Upper lobe of left lung (tissue), 6 donors: ENCODE measurements around the gene PLP1. TPM values are rescaled to one million over a fixed set of nuclear protein-coding genes. Genes with fewer than 3 reads are reported as not detected.

Experiments used
- ATAC-seq, 2 donors: fragments of 200-7000 bp; cut with Tn5 transposase; one replicate each; pipeline ENCODE4 v1.9.1; 2022; ENCODE audit warnings: mild to moderate bottlenecking in 2 of 2, moderate library complexity in 2 of 2; ENCODE audit not compliant: low FRiP score in 2 of 2
- DNase-seq, 2 donors: peaks; one replicate each; pipeline ENCODE4 v3.0.0-alpha.2; 2019 to 2020
- H3K27ac ChIP-seq, 4 donors: fragments of 200-600 bp; sonication (generic); one replicate each; pipeline ENCODE4 v1.5.1; 2016 to 2019
- H3K27me3 ChIP-seq, 4 donors: fragments of 200-600 bp; sonication (generic); one replicate each; pipeline ENCODE4 v1.5.1; 2017 to 2019
- H3K36me3 ChIP-seq, 4 donors: fragments of 200-600 bp; sonication (generic); one replicate each; pipeline ENCODE4 v1.5.1; 2016 to 2019
- H3K4me1 ChIP-seq, 4 donors: fragments of 200-600 bp; sonication (generic); one replicate each; pipeline ENCODE4 v1.5.1; 2018 to 2019
- H3K4me3 ChIP-seq, 4 donors: fragments of 200-600 bp; sonication (generic); one replicate each; pipeline ENCODE4 v1.5.1; 2017 to 2019; ENCODE audit warnings: mild to moderate bottlenecking in 2 of 4, moderate library complexity in 1 of 4
- H3K9me3 ChIP-seq, 4 donors: fragments of 200-600 bp; sonication (generic); one replicate each; pipeline ENCODE4 v1.5.1; 2018 to 2019
- CTCF ChIP-seq, 6 experiments: fragments of 450-650 bp in 4 of 6; fragments of 200-600 bp in 2 of 6; sonication (generic) in 2 of 6; IDR thresholded peaks; one replicate each; pipeline ENCODE4 v1.5.1; 2016 to 2019; ENCODE audit warnings: antibody characterized with exemption in 6 of 6
- EP300 ChIP-seq, 4 donors: sonication (generic); formaldehyde crosslinking; IDR thresholded peaks; one replicate each; pipeline ENCODE4 v1.5.1; 2017; ENCODE audit warnings: antibody characterized with exemption in 4 of 4, control low read depth in 2 of 4
- POLR2A ChIP-seq, 4 donors: fragments of 450-650 bp; IDR thresholded peaks; one replicate each; pipeline ENCODE4 v1.5.1; 2016 to 2017; ENCODE audit warnings: antibody characterized with exemption in 4 of 4, mild to moderate bottlenecking in 2 of 4
- POLR2AphosphoS5 ChIP-seq, 2 donors: sonication (generic); formaldehyde crosslinking; IDR thresholded peaks; one replicate each; pipeline ENCODE4 v1.5.1; 2017; ENCODE audit warnings: antibody characterized with exemption in 2 of 2
- WGBS, 2 donors: methylation state at CpG; one replicate each; pipeline ENCODE4 v1.1.5; 2017 to 2018; 5-methylcytosine and 5-hydroxymethylcytosine counted together
- total RNA-seq, 6 donors: library from RNA; depleted of rRNA in 4 of 6; stranded (reverse); fragments of >200 nt in 4 of 6; gene quantifications; one replicate each; pipeline versions ENCODE4 v1.1.0 to v1.2.1, GENCODE V29; 2016 to 2021
- donor health status: DM: no; HTN: no; CAD: no; lungs with moderate emphysema.
- donor health status: DM: no; HTN: yes; CAD: no; lungs with severe emphysema.

The PLP1 gene
- total RNA-seq, 6 donors from 2014 or later, result 0.49 to 2.1 TPM; not detected in 4

GRCh38 chrX:103733017-103733416 is 43.6 kb upstream of the PLP1 start:
- Histone ChIP-seq H3K27me3 (no peaks in the 10 kb centered on the region), H3K4me1 (no peaks in the 10 kb centered on the region), H3K9me3 (no peaks in the 10 kb centered on the region), H3K4me3 (no peak overlapping the region), H3K27ac (no peak overlapping the region), H3K36me3 (no peaks in the 10 kb centered on the region)
- DNase-seq (no peak), ATAC-seq (no peak)
- 89 to 97% methylated on average over 1 of the region's 1 CpG for WGBS, 2 donors
- TF ChIP-seq POLR2AphosphoS5 (IDR thresholded peaks at IDR 0.05), result no peak
- TF ChIP-seq POLR2A (IDR thresholded peaks at IDR 0.05), result no peak
- no peak for TF ChIP-seq CTCF (IDR thresholded peaks at IDR 0.05)
- TF ChIP-seq EP300 (IDR thresholded peaks at IDR 0.05), result no peak

GRCh38 chrX:103734125-103734760 is 42.4 kb upstream of the PLP1 start:
- Histone ChIP-seq H3K4me1 (no peaks in the 10 kb centered on the region), H3K4me3 (no peak overlapping the region), H3K36me3 (no peaks in the 10 kb centered on the region), H3K27me3 (no peaks in the 10 kb centered on the region), H3K27ac (no peak overlapping the region), H3K9me3 (no peaks in the 10 kb centered on the region)
- 52 to 53% methylated on average over 3 to 4 of the region's 4 CpGs for WGBS, 2 donors
- TF ChIP-seq EP300 (IDR thresholded peaks at IDR 0.05) (no peak), POLR2AphosphoS5 (IDR thresholded peaks at IDR 0.05) (no peak), CTCF (IDR thresholded peaks at IDR 0.05) (no peak), POLR2A (IDR thresholded peaks at IDR 0.05) (no peak)
- ATAC-seq (no peak), DNase-seq (no peak)

- H3K36me3 ChIP-seq, result no peaks in the 10 kb centered on the region
- ATAC-seq, result no peak
- no peak overlapping the region for H3K27ac ChIP-seq
- H3K9me3 ChIP-seq, result no peaks in the 10 kb centered on the region
- TF ChIP-seq POLR2A (IDR thresholded peaks at IDR 0.05), result no peak
- no peak for TF ChIP-seq EP300 (IDR thresholded peaks at IDR 0.05)
- no peak for TF ChIP-seq POLR2AphosphoS5 (IDR thresholded peaks at IDR 0.05)
- no peak for TF ChIP-seq CTCF (IDR thresholded peaks at IDR 0.05)
- no peak for DNase-seq
- H3K4me3 ChIP-seq, result no peak overlapping the region
- no peaks in the 10 kb centered on the region for H3K4me1 ChIP-seq
- H3K27me3 ChIP-seq, result no peaks in the 10 kb centered on the region
These were observed 38.9 kb upstream of the PLP1 start for GRCh38 chrX:103737696-103738095.

- Histone ChIP-seq H3K27ac (no peak overlapping the region), H3K27me3 (no peaks in the 10 kb centered on the region), H3K9me3 (no peaks in the 10 kb centered on the region), H3K4me1 (no peaks in the 10 kb centered on the region), H3K4me3 (no peak overlapping the region), H3K36me3 (no peaks in the 10 kb centered on the region)
- WGBS, 2 donors, result 86 to 100% methylated on average over 1 of the region's 1 CpG
- TF ChIP-seq POLR2A (IDR thresholded peaks at IDR 0.05), result no peak
- no peak for TF ChIP-seq EP300 (IDR thresholded peaks at IDR 0.05)
- TF ChIP-seq POLR2AphosphoS5 (IDR thresholded peaks at IDR 0.05), result no peak
- no peak for TF ChIP-seq CTCF (IDR thresholded peaks at IDR 0.05)
- DNase-seq (no peak), ATAC-seq (no peak)
These were observed 37.2 kb upstream of the PLP1 start for GRCh38 chrX:103739421-103739820.

GRCh38 chrX:103741879-103742278 is 34.8 kb upstream of the PLP1 start:
- no peaks in the 10 kb centered on the region for H3K27me3 ChIP-seq
- no peaks in the 10 kb centered on the region for H3K9me3 ChIP-seq
- 26 to 83% methylated on average over 1 of the region's 1 CpG for WGBS, 2 donors
- no peaks in the 10 kb centered on the region for H3K4me1 ChIP-seq
- no peak overlapping the region for H3K27ac ChIP-seq
- TF ChIP-seq CTCF (IDR thresholded peaks at IDR 0.05), result no peak
- no peak for TF ChIP-seq EP300 (IDR thresholded peaks at IDR 0.05)
- no peak for TF ChIP-seq POLR2A (IDR thresholded peaks at IDR 0.05)
- TF ChIP-seq POLR2AphosphoS5 (IDR thresholded peaks at IDR 0.05), result no peak
- no peak overlapping the region for H3K4me3 ChIP-seq
- DNase-seq, result no peak
- no peaks in the 10 kb centered on the region for H3K36me3 ChIP-seq
- ATAC-seq, result no peak
